ENCODE data around the gene SERPINE2.

SERPINE2 gene

GRCh38 chr2:223996391-223996790 is 42.7 kb downstream of the SERPINE2 start:
- no peaks in the 10 kb centered on the region for H3K27me3 ChIP-seq (ENCODE audit: insufficient read depth, low read length)
- no peak overlapping the region for H3K4me3 ChIP-seq (ENCODE audit: low read length)
- peaks cover under 1% of the 10 kb centered on the region for H3K9me3 ChIP-seq (ENCODE audit: low read length)
- no peaks in the 10 kb centered on the region for H3K36me3 ChIP-seq (ENCODE audit: insufficient read depth, low read length)
- no peak overlapping the region for H2AFZ ChIP-seq (ENCODE audit: low read depth, low read length)
- peaks cover 13% of the 10 kb centered on the region for H3K4me1 ChIP-seq (ENCODE audit: insufficient read depth, low read length)

GRCh38 chr2:223995569-223995968 is 43.5 kb downstream of the SERPINE2 start:
- no peaks in the 10 kb centered on the region for H3K9me3 ChIP-seq (ENCODE audit: low read length)
- no peaks in the 10 kb centered on the region for H3K36me3 ChIP-seq (ENCODE audit: insufficient read depth, low read length)
- no peak overlapping the region for H3K4me3 ChIP-seq (ENCODE audit: low read length)
- no peak overlapping the region for H2AFZ ChIP-seq (ENCODE audit: low read depth, low read length)
- no peaks in the 10 kb centered on the region for H3K27me3 ChIP-seq (ENCODE audit: insufficient read depth, low read length)
- peaks cover 13% of the 10 kb centered on the region for H3K4me1 ChIP-seq (ENCODE audit: insufficient read depth, low read length)

- no peaks in the 10 kb centered on the region for H3K27me3 ChIP-seq (ENCODE audit: insufficient read depth, low read length)
- H2AFZ ChIP-seq (ENCODE audit: low read depth, low read length): no peak overlapping the region
- H3K9me3 ChIP-seq (ENCODE audit: low read length): no peaks in the 10 kb centered on the region
- H3K36me3 ChIP-seq (ENCODE audit: insufficient read depth, low read length): no peaks in the 10 kb centered on the region
- peaks cover 13% of the 10 kb centered on the region for H3K4me1 ChIP-seq (ENCODE audit: insufficient read depth, low read length)
- H3K4me3 ChIP-seq (ENCODE audit: low read length): no peak overlapping the region
These were observed 44.4 kb downstream of the SERPINE2 start for GRCh38 chr2:223994562-223995162.

GRCh38 chr2:223993634-223994232 is 45.4 kb downstream of the SERPINE2 start:
- H3K27me3 ChIP-seq (ENCODE audit: insufficient read depth, low read length): no peaks in the 10 kb centered on the region
- H3K4me3 ChIP-seq (ENCODE audit: low read length): no peak overlapping the region
- peaks cover 13% of the 10 kb centered on the region for H3K4me1 ChIP-seq (ENCODE audit: insufficient read depth, low read length)
- peak overlapping the region; percentile 59 for H2AFZ ChIP-seq (ENCODE audit: low read depth, low read length)
- no peaks in the 10 kb centered on the region for H3K36me3 ChIP-seq (ENCODE audit: insufficient read depth, low read length)
- H3K9me3 ChIP-seq (ENCODE audit: low read length): no peaks in the 10 kb centered on the region

- Histone ChIP-seq H3K4me3 (ENCODE audit: low read length) (no peak overlapping the region), H2AFZ (ENCODE audit: low read depth, low read length) (no peak overlapping the region), H3K36me3 (ENCODE audit: insufficient read depth, low read length) (no peaks in the 10 kb centered on the region), H3K9me3 (ENCODE audit: low read length) (no peaks in the 10 kb centered on the region), H3K4me1 (ENCODE audit: insufficient read depth, low read length) (peaks cover 2% of the 10 kb centered on the region), H3K27me3 (ENCODE audit: insufficient read depth, low read length) (no peaks in the 10 kb centered on the region)
These were observed 47.5 kb downstream of the SERPINE2 start for GRCh38 chr2:223991611-223992010.

- Histone ChIP-seq H3K4me1 (ENCODE audit: insufficient read depth, low read length) (peaks cover 2% of the 10 kb centered on the region), H2AFZ (ENCODE audit: low read depth, low read length) (no peak overlapping the region), H3K36me3 (ENCODE audit: insufficient read depth, low read length) (no peaks in the 10 kb centered on the region), H3K4me3 (ENCODE audit: low read length) (no peak overlapping the region), H3K27me3 (ENCODE audit: insufficient read depth, low read length) (no peaks in the 10 kb centered on the region), H3K9me3 (ENCODE audit: low read length) (no peaks in the 10 kb centered on the region)
These were observed 49.2 kb downstream of the SERPINE2 start for GRCh38 chr2:223989856-223990232.

GRCh38 chr2:223989206-223989855 is 49.8 kb downstream of the SERPINE2 start:
- no peak overlapping the region for H3K4me3 ChIP-seq (ENCODE audit: low read length)
- H3K27me3 ChIP-seq (ENCODE audit: insufficient read depth, low read length): no peaks in the 10 kb centered on the region
- no peaks in the 10 kb centered on the region for H3K9me3 ChIP-seq (ENCODE audit: low read length)
- H2AFZ ChIP-seq (ENCODE audit: low read depth, low read length): no peak overlapping the region
- peaks cover 2% of the 10 kb centered on the region for H3K4me1 ChIP-seq (ENCODE audit: insufficient read depth, low read length)
- no peaks in the 10 kb centered on the region for H3K36me3 ChIP-seq (ENCODE audit: insufficient read depth, low read length)

- Histone ChIP-seq H3K36me3 (ENCODE audit: insufficient read depth, low read length) (no peaks in the 10 kb centered on the region), H3K27me3 (ENCODE audit: insufficient read depth, low read length) (no peaks in the 10 kb centered on the region), H3K4me1 (ENCODE audit: insufficient read depth, low read length) (peaks cover 2% of the 10 kb centered on the region), H3K4me3 (ENCODE audit: low read length) (no peak overlapping the region), H2AFZ (ENCODE audit: low read depth, low read length) (no peak overlapping the region), H3K9me3 (ENCODE audit: low read length) (no peaks in the 10 kb centered on the region)
These were observed 57.8 kb downstream of the SERPINE2 start for GRCh38 chr2:223981241-223981640.

GRCh38 chr2:223980803-223981202 is 58.3 kb downstream of the SERPINE2 start:
- no peaks in the 10 kb centered on the region for H3K27me3 ChIP-seq (ENCODE audit: insufficient read depth, low read length)
- no peak overlapping the region for H2AFZ ChIP-seq (ENCODE audit: low read depth, low read length)
- H3K36me3 ChIP-seq (ENCODE audit: insufficient read depth, low read length): no peaks in the 10 kb centered on the region
- H3K4me3 ChIP-seq (ENCODE audit: low read length): no peak overlapping the region
- no peaks in the 10 kb centered on the region for H3K9me3 ChIP-seq (ENCODE audit: low read length)
- peaks cover 2% of the 10 kb centered on the region for H3K4me1 ChIP-seq (ENCODE audit: insufficient read depth, low read length)

GRCh38 chr2:223980397-223980735 is 58.7 kb downstream of the SERPINE2 start:
- H3K4me3 ChIP-seq (ENCODE audit: low read length): no peak overlapping the region
- no peak overlapping the region for H2AFZ ChIP-seq (ENCODE audit: low read depth, low read length)
- H3K36me3 ChIP-seq (ENCODE audit: insufficient read depth, low read length): no peaks in the 10 kb centered on the region
- peaks cover 2% of the 10 kb centered on the region for H3K4me1 ChIP-seq (ENCODE audit: insufficient read depth, low read length)
- H3K27me3 ChIP-seq (ENCODE audit: insufficient read depth, low read length): no peaks in the 10 kb centered on the region
- no peaks in the 10 kb centered on the region for H3K9me3 ChIP-seq (ENCODE audit: low read length)

- Histone ChIP-seq H3K4me1 (ENCODE audit: insufficient read depth, low read length) (peaks cover 2% of the 10 kb centered on the region), H2AFZ (ENCODE audit: low read depth, low read length) (no peak overlapping the region), H3K36me3 (ENCODE audit: insufficient read depth, low read length) (no peaks in the 10 kb centered on the region), H3K27me3 (ENCODE audit: insufficient read depth, low read length) (no peaks in the 10 kb centered on the region), H3K4me3 (ENCODE audit: low read length) (no peak overlapping the region), H3K9me3 (ENCODE audit: low read length) (no peaks in the 10 kb centered on the region)
These were observed 59.2 kb downstream of the SERPINE2 start for GRCh38 chr2:223979730-223980396.

GRCh38 chr2:223978451-223978850 is 60.6 kb downstream of the SERPINE2 start:
- Histone ChIP-seq H2AFZ (ENCODE audit: low read depth, low read length) (no peak overlapping the region), H3K27me3 (ENCODE audit: insufficient read depth, low read length) (no peaks in the 10 kb centered on the region), H3K9me3 (ENCODE audit: low read length) (no peaks in the 10 kb centered on the region), H3K4me3 (ENCODE audit: low read length) (no peak overlapping the region), H3K36me3 (ENCODE audit: insufficient read depth, low read length) (no peaks in the 10 kb centered on the region), H3K4me1 (ENCODE audit: insufficient read depth, low read length) (peaks cover 2% of the 10 kb centered on the region)

- peaks cover 2% of the 10 kb centered on the region for H3K4me1 ChIP-seq (ENCODE audit: insufficient read depth, low read length)
- no peaks in the 10 kb centered on the region for H3K27me3 ChIP-seq (ENCODE audit: insufficient read depth, low read length)
- H3K4me3 ChIP-seq (ENCODE audit: low read length): no peak overlapping the region
- no peak overlapping the region for H2AFZ ChIP-seq (ENCODE audit: low read depth, low read length)
- H3K9me3 ChIP-seq (ENCODE audit: low read length): no peaks in the 10 kb centered on the region
- H3K36me3 ChIP-seq (ENCODE audit: insufficient read depth, low read length): no peaks in the 10 kb centered on the region
These were observed 62.4 kb downstream of the SERPINE2 start for GRCh38 chr2:223976635-223977226.
